HG03045 (cell line): Measurements from ENCODE around the gene TEDC1.

Experiments
- ATAC-seq: cut with Tn5 transposase; IDR thresholded peaks from one replicate; pipeline ENCODE4 v1.9.1; 2021; ENCODE audit warnings: mild to moderate bottlenecking, moderate library complexity; ENCODE audit not compliant: unreplicated experiment

Gene TEDC1

GRCh38 chr14:105490572-105491365 is at the start of gene TEDC1:
TSS of gene TEDC1 (plus strand) at chr14:105491246. CDS start at chr14:105491376, 130 bp downstream.
- ATAC-seq: peak; percentile 63

DNA sequence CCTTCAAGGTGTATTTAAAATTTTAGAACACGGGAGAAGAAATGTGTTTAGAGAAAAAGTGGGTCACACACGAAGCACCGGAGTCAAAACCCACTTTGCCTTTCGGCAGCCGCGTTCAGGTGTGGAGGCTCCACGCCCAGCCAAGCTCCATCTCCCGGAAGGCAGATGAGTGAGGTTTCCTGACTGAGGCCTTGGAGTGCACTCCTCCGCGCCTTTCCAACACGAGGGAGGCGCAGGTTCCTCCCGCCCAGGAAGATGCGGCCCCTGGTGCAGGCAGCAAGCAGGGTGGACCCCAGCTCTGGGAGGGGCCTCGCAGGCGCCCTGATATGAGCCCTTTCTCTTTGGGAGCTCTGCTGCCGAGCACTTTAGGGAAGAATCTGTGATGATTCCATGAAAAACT is 48.9 kb upstream of the TEDC1 start:
- no peak for ATAC-seq

- no peak for ATAC-seq
Observed at GRCh38 chr14:105442834-105443233, 48.2 kb upstream of the TEDC1 start.

DNA sequence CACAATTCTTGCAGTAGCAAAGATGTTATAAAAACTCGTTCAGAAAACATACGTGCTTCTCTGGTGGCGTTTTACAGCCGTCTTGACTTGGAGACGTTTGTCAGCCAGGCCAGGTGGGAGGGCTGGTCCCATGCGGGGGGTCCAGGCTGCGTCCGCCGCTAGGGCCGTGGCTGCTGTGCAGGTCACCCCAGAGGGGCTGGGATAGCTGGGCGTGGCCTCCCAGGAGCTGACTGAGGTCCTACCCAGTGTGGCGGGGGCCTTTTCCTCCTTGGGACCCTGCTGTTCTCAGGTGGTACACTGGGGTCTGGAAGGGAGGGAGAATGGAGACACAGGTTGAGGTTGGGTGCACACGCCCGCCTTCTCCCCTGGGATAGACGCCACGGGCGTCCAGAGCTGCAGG is 46.2 kb upstream of the TEDC1 start:
- ATAC-seq: no peak

- no peak for ATAC-seq
Observed at GRCh38 chr14:105445290-105445689, 45.8 kb upstream of the TEDC1 start.

- no peak for ATAC-seq
Observed at GRCh38 chr14:105445901-105446845, 44.9 kb upstream of the TEDC1 start.

DNA sequence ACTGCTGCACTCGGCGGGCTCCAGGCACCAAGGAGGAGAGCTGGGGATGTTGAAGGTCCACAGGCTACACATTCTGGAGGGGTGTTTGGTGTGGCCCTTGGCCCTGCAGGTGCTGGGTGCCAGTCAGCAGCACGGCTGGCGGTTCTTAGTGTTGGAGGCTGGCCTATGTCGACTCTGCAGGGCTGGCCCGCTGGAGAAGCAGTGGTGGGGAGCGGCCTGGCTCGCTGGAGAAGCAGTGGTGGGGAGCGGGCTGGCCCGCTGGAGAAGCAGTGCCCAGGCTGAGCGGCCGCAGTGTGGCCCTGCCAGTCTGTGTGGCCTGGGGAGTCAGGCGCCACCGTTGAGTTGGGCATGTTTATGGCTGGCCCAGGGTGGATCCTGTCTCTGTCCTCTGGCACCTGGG is 44.1 kb upstream of the TEDC1 start:
- ATAC-seq: no peak

DNA sequence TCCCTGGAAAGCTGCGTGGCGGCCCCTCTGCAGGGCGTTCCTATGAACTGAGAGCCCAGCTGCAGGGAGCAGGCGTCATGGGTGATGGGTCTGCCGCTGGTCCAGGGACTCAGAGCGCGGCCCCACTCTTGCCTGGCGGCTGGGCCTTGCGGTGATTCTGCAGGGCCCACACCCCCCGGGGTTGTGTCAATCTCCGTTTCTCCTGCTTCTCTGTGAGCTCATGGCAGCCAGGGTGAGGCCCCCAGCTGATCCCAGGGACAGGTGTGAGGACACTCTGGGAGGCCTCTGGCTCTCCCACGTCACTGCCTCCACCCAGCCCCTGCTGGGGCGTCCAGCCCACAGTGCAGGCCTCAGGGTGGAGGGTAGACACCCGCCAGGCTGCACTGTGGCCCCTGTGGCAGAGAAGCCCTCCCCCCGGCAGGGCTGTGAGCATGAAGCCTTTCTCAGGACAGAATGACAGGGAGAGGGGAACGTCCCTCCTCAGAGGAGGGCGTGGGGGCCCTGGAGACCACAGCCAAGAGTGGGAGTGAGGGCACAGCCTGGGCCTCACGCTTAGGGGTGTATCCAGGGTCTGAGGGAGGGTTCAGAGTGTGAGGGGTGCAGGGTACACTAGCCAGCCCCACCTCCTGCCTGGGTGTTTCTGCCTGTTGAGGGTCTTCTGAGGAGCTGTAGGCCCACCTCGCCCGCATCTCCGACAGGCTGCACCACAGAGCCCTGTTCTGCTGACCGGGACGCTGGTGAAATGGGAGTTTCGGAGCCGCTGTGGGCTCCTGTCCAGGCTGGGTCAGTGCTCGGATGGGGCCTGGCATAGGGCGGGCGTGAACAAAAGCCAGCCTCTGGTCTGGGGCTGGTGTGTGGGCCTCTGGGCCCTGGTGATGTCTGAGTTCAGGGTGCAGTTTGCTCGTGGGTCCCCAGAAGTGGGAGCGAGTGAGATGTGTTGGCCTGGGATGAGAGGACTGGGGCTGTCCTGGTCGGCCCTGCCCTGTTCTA is 43.1 kb upstream of the TEDC1 start:
- ATAC-seq: no peak

- no peak for ATAC-seq
Observed at GRCh38 chr14:105448706-105449111, 42.3 kb upstream of the TEDC1 start.

DNA sequence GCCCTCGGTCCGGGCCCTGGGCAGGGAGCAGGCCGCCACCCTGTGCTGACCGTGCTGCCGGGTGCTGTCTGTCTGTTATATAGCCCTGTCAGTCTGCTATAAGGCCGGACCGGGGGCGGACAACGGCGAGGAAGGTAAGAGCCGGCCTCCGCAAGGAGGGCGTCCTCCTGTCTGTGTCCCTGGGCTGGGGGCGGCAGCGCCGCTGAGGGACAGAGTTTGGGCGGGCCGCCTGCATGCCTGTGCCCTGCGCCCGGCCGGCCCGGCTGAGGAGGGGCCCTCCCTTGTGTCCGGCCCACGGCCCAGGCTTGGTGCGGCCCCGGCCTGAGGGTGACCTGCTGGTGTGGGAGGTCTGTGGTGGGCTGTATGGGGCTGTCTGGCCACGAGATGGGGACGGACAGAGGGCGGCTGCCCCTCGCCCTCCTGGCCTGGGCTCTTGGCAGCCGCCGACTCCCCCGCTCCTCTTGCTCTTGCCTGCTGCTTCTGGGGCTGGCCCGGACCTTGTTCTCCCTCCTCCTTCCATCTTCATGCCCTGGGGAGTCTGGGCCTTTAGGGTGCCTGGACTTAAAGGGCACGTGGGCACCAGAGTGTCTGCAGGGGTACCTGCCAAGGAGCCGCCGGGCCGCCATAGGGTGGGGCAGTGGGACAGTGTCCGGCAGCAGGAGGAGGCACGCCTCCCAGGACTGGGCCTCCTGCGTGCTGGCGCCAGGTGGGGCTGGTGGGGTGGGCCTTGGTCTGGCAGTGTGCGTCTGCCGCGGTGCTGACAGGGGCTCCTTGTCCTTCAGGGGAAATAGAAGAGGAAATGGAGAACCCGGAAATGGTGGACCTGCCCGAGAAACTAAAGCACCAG is 41.5 kb upstream of the TEDC1 start:
- ATAC-seq: no peak

DNA sequence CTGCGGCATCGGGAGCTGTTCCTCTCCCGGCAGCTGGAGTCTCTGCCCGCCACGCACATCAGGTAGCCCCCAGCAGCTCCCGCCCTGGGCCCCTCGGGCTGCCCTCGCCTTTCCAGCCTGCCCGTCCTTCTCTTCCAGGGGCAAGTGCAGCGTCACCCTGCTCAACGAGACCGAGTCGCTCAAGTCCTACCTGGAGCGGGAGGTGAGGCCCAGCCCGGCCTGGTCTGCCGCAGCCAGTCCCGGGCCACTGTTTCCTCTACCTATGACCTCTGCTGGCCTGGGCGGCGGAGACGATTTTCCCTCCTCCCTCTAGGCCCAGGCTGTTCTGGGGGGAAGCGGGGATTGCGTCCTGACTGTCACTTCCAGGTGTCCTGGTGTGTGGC is 40.9 kb upstream of the TEDC1 start:
- ATAC-seq: no peak

GRCh38 chr14:105450864-105451720 is 40.0 kb upstream of the TEDC1 start:
- no peak for ATAC-seq

- no peak for ATAC-seq
Observed at GRCh38 chr14:105452963-105453362, 38.1 kb upstream of the TEDC1 start.

DNA sequence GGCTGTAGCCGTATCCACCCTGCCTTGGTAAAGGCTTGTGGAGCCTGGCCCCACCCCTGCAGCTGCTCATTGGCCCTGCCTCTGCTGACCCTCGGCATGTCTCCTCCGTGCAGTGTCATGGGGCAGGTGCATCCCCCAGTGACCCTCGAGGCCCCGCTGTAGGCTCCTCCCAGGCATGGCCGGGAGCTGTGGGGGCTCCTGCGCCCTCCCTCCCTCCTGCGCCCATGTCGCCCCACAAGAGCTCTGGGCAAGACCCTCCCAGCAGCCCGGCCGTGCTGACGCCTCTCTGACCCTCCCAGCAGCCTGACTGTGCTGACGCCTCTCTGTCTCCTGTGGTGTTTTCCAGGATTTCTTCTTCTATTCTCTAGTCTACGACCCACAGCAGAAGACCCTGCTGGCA is 37.2 kb upstream of the TEDC1 start:
- no peak for ATAC-seq

DNA sequence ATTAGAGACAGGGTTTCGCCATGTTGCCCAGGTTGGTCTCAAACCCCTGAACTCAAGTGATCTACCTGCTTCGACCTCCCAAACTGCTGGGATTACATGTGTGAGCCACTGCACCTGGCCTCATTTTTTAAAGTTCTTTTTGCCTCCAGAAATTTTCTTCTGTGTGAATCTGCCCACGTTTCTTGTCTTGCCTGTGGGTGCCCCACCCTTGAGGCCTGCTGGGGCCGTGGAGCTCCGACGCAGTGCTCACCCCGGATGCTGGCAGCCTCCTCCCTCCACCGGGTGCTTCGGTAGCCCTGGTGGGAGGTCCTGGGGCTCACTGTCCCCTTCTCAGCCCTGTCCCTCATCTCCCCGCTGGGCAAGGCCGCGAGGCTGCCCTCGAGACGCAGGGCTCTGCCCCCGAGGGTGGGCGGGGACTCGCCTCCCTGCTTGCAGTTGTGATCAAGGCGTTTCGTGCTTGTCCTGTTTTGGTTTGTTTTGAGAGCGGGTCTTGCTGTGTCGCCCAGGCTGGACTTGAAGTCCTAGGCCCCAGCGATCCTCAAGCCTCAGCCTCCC is 35.9 kb upstream of the TEDC1 start:
- ATAC-seq: no peak

DNA sequence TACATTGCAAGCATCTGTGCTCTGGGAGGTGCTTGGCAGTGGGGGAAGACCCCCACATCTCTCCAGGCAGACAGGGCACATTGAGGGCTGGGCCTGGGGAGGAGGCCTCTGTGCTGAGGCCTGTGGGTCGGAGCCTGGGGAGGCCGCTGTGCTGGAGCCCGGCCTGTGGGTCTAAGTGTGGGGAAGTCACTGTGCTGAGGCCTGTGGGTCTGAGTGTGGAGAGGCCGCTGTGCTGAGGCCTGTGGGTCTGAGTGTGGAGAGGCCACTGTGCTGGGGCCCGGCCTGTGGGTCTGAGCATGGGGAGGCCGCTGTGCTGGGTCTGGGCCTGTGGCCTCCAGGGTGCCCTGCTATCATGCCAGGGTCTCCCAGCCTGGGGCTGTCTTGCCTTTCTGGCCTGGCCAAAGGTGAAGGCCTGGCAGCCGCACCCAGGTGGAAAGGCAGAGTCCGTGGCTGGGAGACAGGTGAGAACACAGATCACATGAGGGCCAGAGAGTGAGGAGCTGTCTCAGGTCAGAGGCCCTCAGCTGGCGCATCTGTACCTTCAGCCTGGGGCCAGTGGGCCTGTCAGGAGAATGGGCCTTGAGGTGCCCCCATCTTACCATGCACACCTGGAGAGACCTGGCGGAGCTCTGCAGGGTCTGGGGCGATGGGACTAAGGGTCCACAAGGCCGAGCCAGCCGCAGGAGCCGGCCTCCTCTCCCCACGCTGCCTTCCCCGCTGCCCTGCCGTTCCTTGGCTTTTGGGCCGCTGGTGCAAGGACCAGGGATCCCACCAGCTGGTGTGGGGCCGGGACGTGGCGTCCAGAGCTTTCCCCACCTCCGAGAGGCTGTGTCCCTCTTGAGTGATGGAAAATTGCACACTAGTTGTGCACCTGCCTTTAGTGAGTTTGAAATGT is 35.0 kb upstream of the TEDC1 start:
- ATAC-seq: no peak

DNA sequence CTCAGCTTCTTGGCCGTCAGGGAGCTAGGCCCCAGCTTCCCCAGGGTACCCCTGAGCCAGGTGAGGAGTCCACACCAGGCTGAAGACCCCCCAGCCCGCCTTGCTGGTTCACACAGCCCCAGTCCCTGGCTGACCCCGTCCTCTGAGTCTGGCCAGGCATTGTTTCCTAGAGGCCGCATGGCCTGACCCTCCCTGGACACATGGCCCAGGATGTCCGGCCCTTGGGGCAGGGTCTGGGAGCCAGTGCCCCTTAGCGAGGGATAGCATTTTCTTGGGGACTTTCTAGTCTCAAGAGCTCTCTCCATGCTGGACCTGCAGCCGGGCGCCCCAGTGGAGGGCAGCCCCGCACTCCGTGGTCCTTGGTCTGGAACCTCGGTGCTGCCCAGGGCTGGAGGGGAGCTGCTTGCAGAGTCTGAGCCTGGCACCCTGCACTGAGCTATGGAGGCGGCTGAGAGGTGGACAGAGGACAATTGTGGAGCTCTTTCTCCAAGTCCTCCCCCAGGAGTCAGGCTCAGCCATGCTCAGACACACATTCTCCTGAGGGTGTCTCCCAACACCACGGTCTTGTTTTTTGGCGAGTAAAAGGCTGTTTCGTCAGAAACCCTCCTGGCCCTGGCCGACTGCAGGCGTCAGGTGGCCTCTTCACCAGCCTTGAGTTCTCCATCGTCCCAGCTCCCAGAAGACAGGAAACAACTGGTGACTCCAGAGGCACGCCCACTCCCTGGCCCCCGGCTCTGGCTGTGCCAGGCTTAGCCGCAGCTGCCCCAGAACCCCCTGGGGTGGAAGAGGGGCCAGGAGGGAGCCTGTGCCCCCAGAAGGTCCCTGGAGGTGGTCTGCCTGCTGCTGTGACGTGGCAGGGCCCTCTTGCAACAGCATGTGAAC is 34.1 kb upstream of the TEDC1 start:
- ATAC-seq: no peak
